ENCODE results near the gene RTKN2. TPM values are rescaled to one million over a fixed set of nuclear protein-coding genes. Genes with fewer than 3 reads are reported as not detected.

The RTKN2 gene
- total and polyA plus RNA-seq, 10 of the 15 experiments (the other 5 are each of a cell fraction or from before 2014, with no cell fraction given) = 0.10 TPM; not detected in 9

DNA sequence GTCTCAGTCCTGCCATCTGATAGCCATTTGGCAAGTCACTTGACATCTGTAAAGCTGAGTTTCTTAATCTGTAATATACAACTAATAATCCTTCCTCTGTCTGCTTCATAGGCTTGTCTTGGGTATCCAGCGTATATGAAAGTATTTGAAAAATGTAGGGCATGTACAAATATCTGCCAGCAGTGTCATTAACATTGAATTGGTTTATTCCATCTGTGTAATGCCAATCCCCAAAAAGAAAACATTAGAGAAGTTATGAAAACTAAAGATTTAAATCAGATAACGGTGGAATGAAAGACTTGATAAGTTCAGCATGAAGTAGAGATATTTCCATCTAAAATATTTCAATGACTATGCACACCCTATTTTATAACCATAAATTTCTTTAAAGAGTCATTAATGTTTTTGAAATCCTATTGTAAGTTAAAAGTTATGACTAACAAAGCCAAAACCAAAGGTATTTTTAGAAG is 9.8 kb upstream of the RTKN2 start:
- Histone ChIP-seq H3K4me3 (no peak overlapping the region), H2AFZ (ENCODE audit: control insufficient read depth, low read depth, low read length) (no peak overlapping the region), H3K9me3 (replicated peaks; ENCODE audit: control insufficient read depth, insufficient read depth, low read length) (no peaks in the 10 kb centered on the region), H3K9ac (ENCODE audit: control insufficient read depth, insufficient read depth, low read length) (no peak overlapping the region), H3K27ac (ENCODE audit: control insufficient read depth, insufficient read depth) (no peak overlapping the region), H4K20me1 (ENCODE audit: control insufficient read depth, insufficient read depth) (no peaks in the 10 kb centered on the region), H3K27me3 (replicated peaks in 1 of 2; ENCODE audit: control insufficient read depth in 2 of 2, insufficient read depth in 2 of 2, low read length in 1 of 2) (no peaks in the 10 kb centered on the region; a peak in 1 of 4 replicates), H3K4me2 (ENCODE audit: control insufficient read depth, insufficient read depth) (no peak overlapping the region), H3K79me2 (ENCODE audit: control insufficient read depth, insufficient read depth, low read length) (no peaks in the 10 kb centered on the region), H3K36me3 (ENCODE audit: control insufficient read depth in 2 of 2, insufficient read depth in 2 of 2, low read length in 1 of 2) (no peaks in the 10 kb centered on the region), H3K4me1 (ENCODE audit: control insufficient read depth, insufficient read depth, low read length) (no peaks in the 10 kb centered on the region)
- SMC1A ChIA-PET (ENCODE audit: uncharacterized antibody, unreplicated experiment) = no interaction called here
- WGBS (ENCODE audit: insufficient coverage, insufficient replicate concordance, low lambda C conversion rate, missing lambda C conversion rate) = 0% methylated on average over 2 of the region's 2 CpGs
- FAIRE-seq (no peak), DNase-seq (ENCODE audit: low read depth, low spot score) (no peak), ATAC-seq (no peak)
- in situ Hi-C loops (cut with MboI) = no loop called here
- intact Hi-C loops (cut with micrococcal nuclease; ENCODE audit: unreplicated experiment) = no loop called here
- RAD21 ChIA-PET (ENCODE audit: unreplicated experiment) = no interaction called here
- CTCF ChIA-PET = interaction anchor here (1.8 kb wide), 1 partner anchor 239 kb away, joined by 4 read pairs; no protein-coding TSS in a partner anchor
- POLR2A ChIA-PET = no interaction called here
- BruUV-seq (replicated peaks) = no TSS peak
- TF ChIP-seq RBBP5 (conservative IDR thresholded peaks at IDR 0.05) (no peak), ZNF622 (IDR thresholded peaks at IDR 0.05) (no peak), ATF7 (IDR thresholded peaks at IDR 0.05; ENCODE audit: low read depth) (no peak), GABPA (IDR thresholded peaks at IDR 0.05; ENCODE audit: low read depth) (no peak), POLR2A (IDR thresholded peaks at IDR 0.05; ENCODE audit: low read depth, low read length) (no peak), BHLHE40 (IDR thresholded peaks at IDR 0.05; ENCODE audit: borderline replicate concordance in 1 of 2, low read depth in 2 of 2, low read length in 1 of 2) (no peak), PAX8 (IDR thresholded peaks at IDR 0.05) (no peak), SREBF1 (IDR thresholded peaks at IDR 0.05; ENCODE audit: low read length) (no peak), EP300 (IDR thresholded peaks at IDR 0.05; ENCODE audit: borderline replicate concordance in 1 of 2, control insufficient read depth in 1 of 2, low read depth in 2 of 2, low read length in 2 of 2) (no peak), SPI1 (IDR thresholded peaks at IDR 0.05; ENCODE audit: borderline replicate concordance, insufficient read depth, low read depth, low read length) (no peak), ZBTB4 (CRISPR knock-in tag; IDR thresholded peaks at IDR 0.05) (no peak), CREM (IDR thresholded peaks at IDR 0.05; ENCODE audit: low read depth) (no peak), ASH2L (IDR thresholded peaks at IDR 0.05; ENCODE audit: borderline replicate concordance, low read depth) (no peak), TCF7 (IDR thresholded peaks at IDR 0.05; ENCODE audit: borderline replicate concordance) (no peak), ZNF687 (IDR thresholded peaks at IDR 0.05) (no peak)
- TF ChIP-seq, protein P1, sequence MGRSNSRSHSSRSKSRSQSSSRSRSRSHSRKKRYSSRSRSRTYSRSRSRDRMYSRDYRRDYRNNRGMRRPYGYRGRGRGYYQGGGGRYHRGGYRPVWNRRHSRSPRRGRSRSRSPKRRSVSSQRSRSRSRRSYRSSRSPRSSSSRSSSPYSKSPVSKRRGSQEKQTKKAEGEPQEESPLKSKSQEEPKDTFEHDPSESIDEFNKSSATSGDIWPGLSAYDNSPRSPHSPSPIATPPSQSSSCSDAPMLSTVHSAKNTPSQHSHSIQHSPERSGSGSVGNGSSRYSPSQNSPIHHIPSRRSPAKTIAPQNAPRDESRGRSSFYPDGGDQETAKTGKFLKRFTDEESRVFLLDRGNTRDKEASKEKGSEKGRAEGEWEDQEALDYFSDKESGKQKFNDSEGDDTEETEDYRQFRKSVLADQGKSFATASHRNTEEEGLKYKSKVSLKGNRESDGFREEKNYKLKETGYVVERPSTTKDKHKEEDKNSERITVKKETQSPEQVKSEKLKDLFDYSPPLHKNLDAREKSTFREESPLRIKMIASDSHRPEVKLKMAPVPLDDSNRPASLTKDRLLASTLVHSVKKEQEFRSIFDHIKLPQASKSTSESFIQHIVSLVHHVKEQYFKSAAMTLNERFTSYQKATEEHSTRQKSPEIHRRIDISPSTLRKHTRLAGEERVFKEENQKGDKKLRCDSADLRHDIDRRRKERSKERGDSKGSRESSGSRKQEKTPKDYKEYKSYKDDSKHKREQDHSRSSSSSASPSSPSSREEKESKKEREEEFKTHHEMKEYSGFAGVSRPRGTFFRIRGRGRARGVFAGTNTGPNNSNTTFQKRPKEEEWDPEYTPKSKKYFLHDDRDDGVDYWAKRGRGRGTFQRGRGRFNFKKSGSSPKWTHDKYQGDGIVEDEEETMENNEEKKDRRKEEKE (IDR thresholded peaks at IDR 0.05) = no peak
